Right lobe of liver (tissue), 6 donors: ENCODE measurements around the gene SHLD1. TPM values are rescaled to one million over a fixed set of nuclear protein-coding genes. Genes with fewer than 3 reads are reported as not detected.
A peak's percentile ranks its signal among the peaks of the same experiment; 100 is the strongest.
"Not testable (repeated sequence)": the region's sequence is repeated elsewhere in the genome, so short reads cannot be mapped to it uniquely, and the experiment has no call there.

Experiments
- ATAC-seq, 4 donors: fragments of 200-7000 bp; cut with Tn5 transposase; one replicate each; pipeline ENCODE4 v1.9.1; 2020; ENCODE audit warnings: mild to moderate bottlenecking in 4 of 4, moderate library complexity in 4 of 4
- DNase-seq, 3 donors: peaks; one replicate each; pipeline ENCODE4 v3.0.0-alpha.2; 2020
- H3K27ac ChIP-seq, 3 donors: fragments of 200-600 bp; one replicate each; pipeline ENCODE4 v1.8.0; 2022
- H3K27me3 ChIP-seq, 2 donors: fragments of 200-600 bp; one replicate each; pipeline ENCODE4 v1.8.0; 2022
- H3K36me3 ChIP-seq, 4 donors: fragments of 200-600 bp; sonication (generic) in 1 of 4; one replicate each; pipeline versions ENCODE4 v1.5.1 to v1.8.0; 2017 to 2022; ENCODE audit warnings: control low read depth in 1 of 4
- H3K4me1 ChIP-seq, 4 donors: fragments of 200-600 bp; sonication (generic) in 1 of 4; one replicate each; pipeline versions ENCODE4 v1.5.1 to v1.8.0; 2017 to 2022; ENCODE audit warnings: control low read depth in 1 of 4
- H3K4me3 ChIP-seq, 3 donors: fragments of 200-600 bp; one replicate each; pipeline ENCODE4 v1.8.0; 2022
- H3K9me3 ChIP-seq, 4 donors: fragments of 200-600 bp; sonication (generic) in 1 of 4; one replicate each; pipeline versions ENCODE4 v1.5.1 to v1.8.0; 2017 to 2022; ENCODE audit warnings: control low read depth in 1 of 4
- POLR2A ChIP-seq: fragments of 450-650 bp; IDR thresholded peaks from one replicate; pipeline ENCODE4 v1.6.1; 2017; ENCODE audit warnings: antibody characterized with exemption, mild to moderate bottlenecking
- WGBS: methylation state at CpG from one replicate; pipeline ENCODE4 v1.1.6; 2018; ENCODE audit warnings: low coverage, low lambda C conversion rate; ENCODE audit not compliant: insufficient coverage; ENCODE audit errors: missing lambda C conversion rate; 5-methylcytosine and 5-hydroxymethylcytosine counted together
- intact Hi-C, 2 donors: fragments of 100-400 bp; cut with DNase I; formaldehyde crosslinking; loops; one replicate each; pipeline versions ENCODE4 v1.11.2 to v1.14.1; 2022
- total RNA-seq, 6 experiments: library from RNA; depleted of rRNA in 2 of 6; stranded (reverse); fragments of >200 nt in 2 of 6; fragmentation: NEBNext Ultra II Directional in 3 of 6; extraction: Animal tissue kit (Norgen Biotek cat#: 25700) in 3 of 6; gene quantifications; one replicate each; pipeline versions ENCODE4 v1.1.0 to v1.2.4, GENCODE V29; 2016 to 2023
- TF ChIP-seq, protein P1 (sequence below), 4 donors: fragments of 200-600 bp in 3 of 4; fragments of 450-650 bp in 1 of 4; IDR thresholded peaks; one replicate each; pipeline versions ENCODE4 v1.5.1 to v1.8.0; 2016 to 2022; ENCODE audit warnings: antibody characterized with exemption in 4 of 4, mild to moderate bottlenecking in 2 of 4
- donor health status: DM: no; HTN: yes; CAD: no.
- donor health status: DM: no; HTN: no; CAD: no.
- donor health status: DM: no; HTN: no; CAD: no.
- donor health status: DM: no; HTN: yes; CAD: no.
- donor health status: DM: no; HTN: yes; CAD: no.

The SHLD1 gene
- total RNA-seq, 6 experiments from 2014 or later, result 0.69 to 1.9 (median 1.4) TPM; not detected in 1

DNA sequence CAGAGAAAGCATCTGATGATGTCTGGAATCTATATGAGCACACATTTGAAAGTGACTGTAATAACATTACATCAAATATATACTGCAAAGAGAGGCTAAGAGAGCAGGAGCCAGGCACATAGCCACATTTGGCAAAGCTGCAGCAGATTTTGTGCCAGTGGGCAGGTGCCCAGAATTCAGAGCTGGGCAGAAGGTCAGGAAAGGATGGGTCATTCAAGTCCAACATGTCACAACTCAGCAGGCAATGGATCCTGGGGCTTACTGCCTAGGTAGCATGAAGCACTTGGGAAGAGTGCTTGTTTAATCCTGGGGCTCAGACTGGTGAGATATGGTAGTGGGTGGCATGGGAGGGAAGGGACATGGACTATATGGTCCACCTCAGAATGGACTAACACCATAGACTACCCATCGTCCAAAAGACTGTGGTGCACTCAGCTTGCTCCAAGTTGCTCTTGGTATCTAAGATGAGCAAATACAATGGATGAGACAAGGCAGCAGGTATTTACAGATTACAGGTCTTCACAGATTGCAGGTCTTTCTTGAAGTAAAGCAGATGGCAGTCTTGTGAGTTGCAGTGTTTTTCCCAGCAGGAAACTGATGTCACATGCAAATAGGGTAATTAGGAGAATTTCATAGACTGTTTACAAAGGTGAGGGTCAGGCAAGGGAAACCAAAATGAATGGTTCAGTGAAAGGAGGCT, 31.2 kb upstream of the SHLD1 start:
- TF ChIP-seq, protein P1, sequence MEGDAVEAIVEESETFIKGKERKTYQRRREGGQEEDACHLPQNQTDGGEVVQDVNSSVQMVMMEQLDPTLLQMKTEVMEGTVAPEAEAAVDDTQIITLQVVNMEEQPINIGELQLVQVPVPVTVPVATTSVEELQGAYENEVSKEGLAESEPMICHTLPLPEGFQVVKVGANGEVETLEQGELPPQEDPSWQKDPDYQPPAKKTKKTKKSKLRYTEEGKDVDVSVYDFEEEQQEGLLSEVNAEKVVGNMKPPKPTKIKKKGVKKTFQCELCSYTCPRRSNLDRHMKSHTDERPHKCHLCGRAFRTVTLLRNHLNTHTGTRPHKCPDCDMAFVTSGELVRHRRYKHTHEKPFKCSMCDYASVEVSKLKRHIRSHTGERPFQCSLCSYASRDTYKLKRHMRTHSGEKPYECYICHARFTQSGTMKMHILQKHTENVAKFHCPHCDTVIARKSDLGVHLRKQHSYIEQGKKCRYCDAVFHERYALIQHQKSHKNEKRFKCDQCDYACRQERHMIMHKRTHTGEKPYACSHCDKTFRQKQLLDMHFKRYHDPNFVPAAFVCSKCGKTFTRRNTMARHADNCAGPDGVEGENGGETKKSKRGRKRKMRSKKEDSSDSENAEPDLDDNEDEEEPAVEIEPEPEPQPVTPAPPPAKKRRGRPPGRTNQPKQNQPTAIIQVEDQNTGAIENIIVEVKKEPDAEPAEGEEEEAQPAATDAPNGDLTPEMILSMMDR (IDR thresholded peaks at IDR 0.05), result no peak
- no peak for TF ChIP-seq POLR2A
- Histone ChIP-seq H3K36me3 (no peaks in the 10 kb centered on the region), H3K4me1 (peaks cover 0 to 12% (median 6%) of the 10 kb centered on the region in 4 donors), H3K4me3 (no peak overlapping the region), H3K9me3 (no peaks in the 10 kb centered on the region), H3K27ac (no peak overlapping the region), H3K27me3 (no peaks in the 10 kb centered on the region)
- peak; percentile 69 to 87 (median 80) for DNase-seq
- 17% methylated on average over 1 of the region's 1 CpG for WGBS
- peak; percentile 92 to 97 (median 96) for ATAC-seq
- intact Hi-C loops, result no loop called here

DNA sequence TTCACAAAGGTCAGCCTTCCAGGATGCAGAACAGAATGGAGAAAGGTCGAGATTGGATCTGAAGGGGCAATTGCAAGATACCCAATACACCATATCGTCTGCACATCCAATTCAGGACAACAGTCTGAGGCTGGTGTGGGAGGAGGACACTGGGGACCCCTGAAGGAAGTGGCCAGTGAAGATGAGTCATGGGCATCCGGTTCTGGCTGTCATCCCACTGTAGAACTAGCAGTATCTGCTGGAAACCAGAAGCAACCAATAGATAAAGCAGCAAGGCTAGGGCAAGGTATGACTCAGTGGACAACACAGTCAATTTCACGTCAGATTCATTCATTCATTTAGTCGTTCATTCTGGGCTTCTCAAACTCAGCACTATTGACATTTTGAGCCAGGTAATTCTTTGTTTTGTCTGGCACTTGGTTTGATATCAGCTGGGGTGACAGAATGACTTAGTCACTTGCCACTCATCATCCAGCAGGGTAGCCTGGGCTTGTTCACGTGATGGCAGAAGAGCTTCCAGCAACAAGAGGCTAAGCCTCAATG, 30.3 kb upstream of the SHLD1 start:
- TF ChIP-seq POLR2A, result no peak
- TF ChIP-seq, protein P1 (IDR thresholded peaks at IDR 0.05), result no peak
- WGBS, result 60% methylated on average over 6 of the region's 6 CpGs
- no peaks in the 10 kb centered on the region for H3K27me3 ChIP-seq
- ATAC-seq, result peak in 2 of 4 donors; percentile 12 to 13
- peaks cover 0 to 18% (median 8%) of the 10 kb centered on the region in 4 donors for H3K4me1 ChIP-seq
- no peak overlapping the region for H3K27ac ChIP-seq
- no peaks in the 10 kb centered on the region for H3K36me3 ChIP-seq
- no peak overlapping the region for H3K4me3 ChIP-seq
- no peaks in the 10 kb centered on the region for H3K9me3 ChIP-seq
- no peak for DNase-seq
- intact Hi-C loops, result no loop called here

DNA sequence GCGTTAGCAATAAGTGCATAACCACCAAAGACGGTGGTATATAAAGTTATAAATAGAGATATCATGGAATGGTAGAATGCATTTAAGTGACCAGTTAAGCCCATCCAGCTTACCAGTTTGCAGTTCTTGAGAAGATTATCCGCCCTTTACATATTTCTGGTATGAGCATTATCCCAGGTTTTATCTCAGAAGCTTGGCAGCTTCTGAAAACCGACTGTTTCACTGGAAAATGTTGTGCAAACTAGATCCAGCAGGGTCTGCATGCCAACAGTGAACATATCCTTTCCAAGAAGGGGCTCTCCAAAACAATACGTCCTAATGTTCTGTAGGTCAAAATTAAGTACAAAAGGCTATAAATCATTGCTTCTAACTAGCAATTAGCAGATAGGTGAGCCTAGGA, 29.5 kb upstream of the SHLD1 start:
- H3K4me3 ChIP-seq, result no peak overlapping the region
- ATAC-seq, result no peak

DNA sequence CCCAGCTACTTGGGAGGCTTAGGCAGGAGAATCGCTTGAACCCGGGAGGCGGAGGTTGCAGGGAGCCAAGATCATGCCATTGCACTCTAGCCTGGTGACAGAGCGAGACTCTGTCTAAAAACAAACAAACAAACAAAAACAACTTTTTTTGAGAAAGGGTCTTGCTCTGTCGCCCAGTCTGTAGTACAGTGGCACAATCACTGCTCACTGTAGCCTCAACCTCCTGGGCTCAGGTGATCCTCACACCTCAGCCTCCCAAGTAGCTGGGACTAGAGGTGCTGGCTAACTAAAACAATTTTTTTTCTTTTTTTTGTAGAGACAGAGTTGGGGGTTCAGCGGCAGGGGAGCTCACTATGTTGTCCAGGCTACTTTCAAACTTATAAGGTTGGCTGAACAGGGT, 28.8 kb upstream of the SHLD1 start:
- H3K27ac ChIP-seq, DNase-seq, H3K4me3 ChIP-seq, intact Hi-C loops, H3K27me3 ChIP-seq, H3K36me3 ChIP-seq, H3K9me3 ChIP-seq, ATAC-seq: not testable (repeated sequence)
- H3K4me1 ChIP-seq, result peaks cover 0 to 25% (median 8%) of the 10 kb centered on the region in 4 donors
- WGBS, result 77% methylated on average over 4 of the region's 6 CpGs

More for the DNA sequence above, 29.5 kb upstream of the SHLD1 start:
- Histone ChIP-seq H3K27me3 (no peaks in the 10 kb centered on the region), H3K27ac (no peak overlapping the region), H3K9me3 (no peaks in the 10 kb centered on the region), H3K4me1 (peaks cover 0 to 25% (median 8%) of the 10 kb centered on the region in 4 donors), H3K36me3 (no peaks in the 10 kb centered on the region)
- WGBS, result 76% methylated on average over 5 of the region's 5 CpGs
- intact Hi-C loops, result no loop called here
- DNase-seq, result no peak
- TF ChIP-seq, protein P1 (IDR thresholded peaks at IDR 0.05), result no peak
- TF ChIP-seq POLR2A, result no peak

- no peak for ATAC-seq
- intact Hi-C loops, result no loop called here
- Histone ChIP-seq H3K9me3 (no peaks in the 10 kb centered on the region), H3K36me3 (no peaks in the 10 kb centered on the region), H3K4me1 (peaks cover 0 to 25% (median 8%) of the 10 kb centered on the region in 4 donors), H3K4me3 (no peak overlapping the region), H3K27ac (no peak overlapping the region), H3K27me3 (no peaks in the 10 kb centered on the region)
- DNase-seq, result no peak
- WGBS, result 73% methylated on average over 5 of the region's 9 CpGs
- TF ChIP-seq, protein P1 (IDR thresholded peaks at IDR 0.05), result no peak
- TF ChIP-seq POLR2A, result no peak
Observed at GRCh38 chr20:5722927-5723326, 27.3 kb upstream of the SHLD1 start.

DNA sequence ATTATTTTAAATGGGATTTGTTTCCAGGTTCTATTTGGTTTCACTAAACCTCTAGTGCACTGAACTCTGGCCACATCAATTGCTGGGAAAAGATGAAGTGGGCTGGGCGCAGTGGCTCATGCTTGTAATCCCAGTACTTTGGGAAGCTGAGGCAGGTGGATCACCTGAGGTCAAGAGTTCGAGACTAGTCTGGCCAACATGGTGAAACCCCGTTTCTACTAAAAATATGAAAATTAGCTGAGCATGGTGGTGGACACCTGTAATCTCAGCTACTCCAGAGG, 25.1 kb upstream of the SHLD1 start:
- 13% methylated on average over 2 of the region's 3 CpGs for WGBS
- peak in 1 of 3 donors; percentile 30 for DNase-seq
- intact Hi-C loops, H3K4me3 ChIP-seq, H3K27me3 ChIP-seq, H3K27ac ChIP-seq, H3K36me3 ChIP-seq, H3K9me3 ChIP-seq: not testable (repeated sequence)
- H3K4me1 ChIP-seq, result peaks cover 0 to 14% (median 2%) of the 10 kb centered on the region in 4 donors
- ATAC-seq, result peak; percentile 38 to 71 (median 61)
